ENCODE data around the gene MT1X. TPM values are rescaled to one million over a fixed set of nuclear protein-coding genes. Genes with fewer than 3 reads are reported as not detected.

The MT1X gene
- total and polyA plus RNA-seq, 2 of the 13 experiments (the other 11 are each of a cell fraction or from before 2014, with no cell fraction given): 19.7 to 288 TPM

GRCh38 chr16:56667581-56668571 lies 14.4 kb upstream of the MT1X start, which contains the start of gene MT1G (continued):
- TF ChIP-seq FOXP4 (CRISPR knock-in tag; IDR thresholded peaks at IDR 0.05) (peak; percentile 19; the same call in 1 of the 2 replicates), ZSCAN9 (CRISPR knock-in tag; IDR thresholded peaks at IDR 0.05; ENCODE audit: borderline replicate concordance) (no peak), GPN1 (CRISPR knock-in tag; IDR thresholded peaks at IDR 0.05; ENCODE audit: borderline replicate concordance) (no peak), KDM2A (CRISPR knock-in tag; IDR thresholded peaks at IDR 0.05; ENCODE audit: borderline replicate concordance, low read depth) (peak; percentile 45; the same call in 1 of the 2 replicates), TCF7 (IDR thresholded peaks at IDR 0.05; ENCODE audit: low read depth) (no peak), ZBTB1 (CRISPR knock-in tag; IDR thresholded peaks at IDR 0.05; ENCODE audit: borderline replicate concordance) (no peak), TOPORS (CRISPR knock-in tag; IDR thresholded peaks at IDR 0.05) (no peak), TAF1 (CRISPR knock-in tag; IDR thresholded peaks at IDR 0.05) (peak; percentile 48), ZNF7 (CRISPR knock-in tag; IDR thresholded peaks at IDR 0.05) (no peak), BORCS8-MEF2B (CRISPR knock-in tag; IDR thresholded peaks at IDR 0.05) (peak; percentile 72), ZNF33B (CRISPR knock-in tag; IDR thresholded peaks at IDR 0.05) (peak; percentile 85; the same call in 1 of the 2 replicates), HCFC1 (IDR thresholded peaks at IDR 0.05; ENCODE audit: low read depth, low read length) (no peak)
- TF ChIP-seq, protein P1, sequence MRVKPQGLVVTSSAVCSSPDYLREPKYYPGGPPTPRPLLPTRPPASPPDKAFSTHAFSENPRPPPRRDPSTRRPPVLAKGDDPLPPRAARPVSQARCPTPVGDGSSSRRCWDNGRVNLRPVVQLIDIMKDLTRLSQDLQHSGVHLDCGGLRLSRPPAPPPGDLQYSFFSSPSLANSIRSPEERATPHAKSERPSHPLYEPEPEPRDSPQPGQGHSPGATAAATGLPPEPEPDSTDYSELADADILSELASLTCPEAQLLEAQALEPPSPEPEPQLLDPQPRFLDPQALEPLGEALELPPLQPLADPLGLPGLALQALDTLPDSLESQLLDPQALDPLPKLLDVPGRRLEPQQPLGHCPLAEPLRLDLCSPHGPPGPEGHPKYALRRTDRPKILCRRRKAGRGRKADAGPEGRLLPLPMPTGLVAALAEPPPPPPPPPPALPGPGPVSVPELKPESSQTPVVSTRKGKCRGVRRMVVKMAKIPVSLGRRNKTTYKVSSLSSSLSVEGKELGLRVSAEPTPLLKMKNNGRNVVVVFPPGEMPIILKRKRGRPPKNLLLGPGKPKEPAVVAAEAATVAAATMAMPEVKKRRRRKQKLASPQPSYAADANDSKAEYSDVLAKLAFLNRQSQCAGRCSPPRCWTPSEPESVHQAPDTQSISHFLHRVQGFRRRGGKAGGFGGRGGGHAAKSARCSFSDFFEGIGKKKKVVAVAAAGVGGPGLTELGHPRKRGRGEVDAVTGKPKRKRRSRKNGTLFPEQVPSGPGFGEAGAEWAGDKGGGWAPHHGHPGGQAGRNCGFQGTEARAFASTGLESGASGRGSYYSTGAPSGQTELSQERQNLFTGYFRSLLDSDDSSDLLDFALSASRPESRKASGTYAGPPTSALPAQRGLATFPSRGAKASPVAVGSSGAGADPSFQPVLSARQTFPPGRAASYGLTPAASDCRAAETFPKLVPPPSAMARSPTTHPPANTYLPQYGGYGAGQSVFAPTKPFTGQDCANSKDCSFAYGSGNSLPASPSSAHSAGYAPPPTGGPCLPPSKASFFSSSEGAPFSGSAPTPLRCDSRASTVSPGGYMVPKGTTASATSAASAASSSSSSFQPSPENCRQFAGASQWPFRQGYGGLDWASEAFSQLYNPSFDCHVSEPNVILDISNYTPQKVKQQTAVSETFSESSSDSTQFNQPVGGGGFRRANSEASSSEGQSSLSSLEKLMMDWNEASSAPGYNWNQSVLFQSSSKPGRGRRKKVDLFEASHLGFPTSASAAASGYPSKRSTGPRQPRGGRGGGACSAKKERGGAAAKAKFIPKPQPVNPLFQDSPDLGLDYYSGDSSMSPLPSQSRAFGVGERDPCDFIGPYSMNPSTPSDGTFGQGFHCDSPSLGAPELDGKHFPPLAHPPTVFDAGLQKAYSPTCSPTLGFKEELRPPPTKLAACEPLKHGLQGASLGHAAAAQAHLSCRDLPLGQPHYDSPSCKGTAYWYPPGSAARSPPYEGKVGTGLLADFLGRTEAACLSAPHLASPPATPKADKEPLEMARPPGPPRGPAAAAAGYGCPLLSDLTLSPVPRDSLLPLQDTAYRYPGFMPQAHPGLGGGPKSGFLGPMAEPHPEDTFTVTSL (CRISPR knock-in tag; IDR thresholded peaks at IDR 0.05; ENCODE audit: borderline replicate concordance): no peak
- TF ChIP-seq, protein P2, sequence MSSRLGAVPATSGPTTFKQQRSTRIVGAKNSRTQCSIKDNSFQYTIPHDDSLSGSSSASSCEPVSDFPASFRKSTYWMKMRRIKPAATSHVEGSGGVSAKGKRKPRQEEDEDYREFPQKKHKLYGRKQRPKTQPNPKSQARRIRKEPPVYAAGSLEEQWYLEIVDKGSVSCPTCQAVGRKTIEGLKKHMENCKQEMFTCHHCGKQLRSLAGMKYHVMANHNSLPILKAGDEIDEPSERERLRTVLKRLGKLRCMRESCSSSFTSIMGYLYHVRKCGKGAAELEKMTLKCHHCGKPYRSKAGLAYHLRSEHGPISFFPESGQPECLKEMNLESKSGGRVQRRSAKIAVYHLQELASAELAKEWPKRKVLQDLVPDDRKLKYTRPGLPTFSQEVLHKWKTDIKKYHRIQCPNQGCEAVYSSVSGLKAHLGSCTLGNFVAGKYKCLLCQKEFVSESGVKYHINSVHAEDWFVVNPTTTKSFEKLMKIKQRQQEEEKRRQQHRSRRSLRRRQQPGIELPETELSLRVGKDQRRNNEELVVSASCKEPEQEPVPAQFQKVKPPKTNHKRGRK (CRISPR knock-in tag; IDR thresholded peaks at IDR 0.05): 0 out of 2 replicates have a peak, but pooled peaks have one; percentile 58

Data from HepG2 (cell line).